WTC11 (cell line): ENCODE data around the gene SUGT1.

Experiments
- IRF2 ChIP-seq: sonication (generic); formaldehyde crosslinking; IDR thresholded peaks from 2 replicates; pipeline ENCODE4 v1.8.0; 2022; ENCODE audit warnings: low read depth, missing genetic modification reagents, borderline replicate concordance
- NFE2L1 ChIP-seq: sonication (generic); formaldehyde crosslinking; IDR thresholded peaks from 2 replicates; pipeline ENCODE4 v1.8.1; 2023; ENCODE audit warnings: missing genetic modification reagents
- TF ChIP-seq, protein P1 (sequence below): fragments of 200-600 bp; IDR thresholded peaks from 2 replicates; pipeline ENCODE4 v1.8.0; 2022; ENCODE audit warnings: antibody characterized with exemption

DNA sequence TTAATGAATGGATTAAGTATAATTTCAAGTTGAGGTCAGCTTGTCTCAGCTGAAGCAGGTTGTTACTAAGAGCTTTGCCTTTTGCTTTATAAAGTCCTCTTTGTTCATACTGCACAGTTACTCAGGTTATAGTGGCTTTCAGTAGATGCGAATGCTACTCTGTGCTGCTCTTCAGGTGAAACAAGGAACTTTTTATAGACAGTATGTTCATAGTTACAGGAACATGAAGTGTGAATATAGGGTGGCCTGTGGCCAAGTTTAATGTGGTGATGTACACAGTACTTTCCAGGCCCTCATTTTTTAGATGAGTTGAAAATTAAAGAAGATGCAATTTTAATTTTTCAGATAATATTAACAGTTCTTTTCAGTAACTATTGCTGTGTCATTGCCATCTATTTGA lies 20.8 kb downstream of the SUGT1 start:
- no peak for TF ChIP-seq IRF2 (CRISPR knock-in tag)
- TF ChIP-seq, protein P1, sequence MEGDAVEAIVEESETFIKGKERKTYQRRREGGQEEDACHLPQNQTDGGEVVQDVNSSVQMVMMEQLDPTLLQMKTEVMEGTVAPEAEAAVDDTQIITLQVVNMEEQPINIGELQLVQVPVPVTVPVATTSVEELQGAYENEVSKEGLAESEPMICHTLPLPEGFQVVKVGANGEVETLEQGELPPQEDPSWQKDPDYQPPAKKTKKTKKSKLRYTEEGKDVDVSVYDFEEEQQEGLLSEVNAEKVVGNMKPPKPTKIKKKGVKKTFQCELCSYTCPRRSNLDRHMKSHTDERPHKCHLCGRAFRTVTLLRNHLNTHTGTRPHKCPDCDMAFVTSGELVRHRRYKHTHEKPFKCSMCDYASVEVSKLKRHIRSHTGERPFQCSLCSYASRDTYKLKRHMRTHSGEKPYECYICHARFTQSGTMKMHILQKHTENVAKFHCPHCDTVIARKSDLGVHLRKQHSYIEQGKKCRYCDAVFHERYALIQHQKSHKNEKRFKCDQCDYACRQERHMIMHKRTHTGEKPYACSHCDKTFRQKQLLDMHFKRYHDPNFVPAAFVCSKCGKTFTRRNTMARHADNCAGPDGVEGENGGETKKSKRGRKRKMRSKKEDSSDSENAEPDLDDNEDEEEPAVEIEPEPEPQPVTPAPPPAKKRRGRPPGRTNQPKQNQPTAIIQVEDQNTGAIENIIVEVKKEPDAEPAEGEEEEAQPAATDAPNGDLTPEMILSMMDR = no peak
- TF ChIP-seq NFE2L1 = no peak
